ENCODE measurements around the gene PRSS58.

Gene PRSS58

DNA sequence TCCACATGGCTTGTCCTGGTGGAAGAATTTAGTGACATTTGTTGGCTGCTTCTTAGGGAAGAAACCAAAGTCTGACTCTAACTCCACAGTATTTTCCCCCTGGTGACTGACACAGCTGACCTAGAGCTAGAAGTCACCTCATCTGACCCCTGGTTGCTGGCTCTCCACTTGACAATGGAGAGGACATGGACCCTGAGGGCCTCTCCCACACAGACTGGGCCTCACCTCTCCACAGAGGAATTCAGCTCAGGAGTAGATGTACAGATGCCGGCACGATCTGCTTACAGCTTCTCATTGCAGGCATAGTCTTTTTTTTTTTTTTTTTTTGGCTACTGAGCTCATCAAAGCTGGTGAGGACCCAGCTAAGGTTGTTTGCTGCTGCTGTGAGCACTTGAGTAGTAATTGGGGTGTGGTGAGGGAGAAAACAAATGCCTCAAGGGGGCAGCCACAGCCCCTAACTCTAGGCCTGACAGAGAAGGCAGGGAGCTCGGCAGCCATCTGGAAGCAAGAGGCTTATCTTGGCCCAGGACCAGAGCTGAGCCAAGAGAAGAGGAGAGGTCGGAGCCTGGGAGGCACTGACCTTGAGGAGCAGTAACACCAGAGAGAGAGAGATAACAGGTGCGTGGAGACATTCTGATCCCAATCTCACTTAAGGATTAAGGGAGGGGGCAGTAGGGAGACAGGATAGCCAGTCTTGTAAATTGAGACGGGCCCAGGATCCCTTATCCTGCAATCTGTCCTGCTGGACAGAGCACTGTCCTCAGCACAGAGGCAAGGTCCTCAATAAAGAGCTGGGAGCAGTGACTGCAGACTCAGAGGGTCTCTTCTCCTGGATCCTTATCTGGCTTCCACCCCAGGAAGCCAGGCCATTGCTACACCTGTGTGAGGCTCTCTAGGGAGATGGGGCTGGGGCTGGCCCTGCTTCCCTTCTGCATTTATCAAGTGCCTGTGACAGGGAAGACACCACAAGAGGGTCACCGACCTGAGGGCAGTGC, 9.4 kb downstream of the PRSS58 start:
- ATAC-seq (ENCODE audit: insufficient read depth, low read depth), result no peak
- H3K9me3 ChIP-seq (ENCODE audit: insufficient read depth, low read length, severe bottlenecking), result no peaks in the 10 kb centered on the region

DNA sequence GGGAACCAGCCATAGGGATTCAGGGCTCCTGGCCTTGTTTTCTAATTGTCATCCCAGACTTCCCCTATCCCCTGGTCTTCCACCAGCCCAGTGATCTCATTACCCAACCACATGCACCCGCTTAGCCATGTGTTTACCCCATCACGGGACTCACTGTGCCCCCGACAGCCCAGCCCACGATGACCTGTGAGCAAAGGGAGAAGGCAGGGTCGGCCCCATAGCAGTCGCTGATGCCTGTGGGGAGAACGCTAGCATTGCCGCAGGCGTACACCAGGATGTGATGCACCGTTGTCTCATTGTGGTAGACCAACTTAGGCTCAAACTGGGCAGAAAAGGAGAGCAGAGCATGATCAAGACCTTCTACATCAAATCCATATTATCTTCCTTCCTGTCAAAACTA, 14.0 kb downstream of the PRSS58 start:
- H3K4me3 ChIP-seq (ENCODE audit: low read depth in 1 of 2, low read length in 2 of 2), result no peak overlapping the region
- H2AFZ ChIP-seq (ENCODE audit: low read depth, low read length), result no peak overlapping the region
- H3K27me3 ChIP-seq (ENCODE audit: insufficient read depth, low read length, poor library complexity), result no peaks in the 10 kb centered on the region
- DNase-seq (no peak), ATAC-seq (ENCODE audit: insufficient read depth, low read depth) (no peak)
- H3K27ac ChIP-seq (ENCODE audit: low read length), result no peak overlapping the region
- TF ChIP-seq, protein P1, sequence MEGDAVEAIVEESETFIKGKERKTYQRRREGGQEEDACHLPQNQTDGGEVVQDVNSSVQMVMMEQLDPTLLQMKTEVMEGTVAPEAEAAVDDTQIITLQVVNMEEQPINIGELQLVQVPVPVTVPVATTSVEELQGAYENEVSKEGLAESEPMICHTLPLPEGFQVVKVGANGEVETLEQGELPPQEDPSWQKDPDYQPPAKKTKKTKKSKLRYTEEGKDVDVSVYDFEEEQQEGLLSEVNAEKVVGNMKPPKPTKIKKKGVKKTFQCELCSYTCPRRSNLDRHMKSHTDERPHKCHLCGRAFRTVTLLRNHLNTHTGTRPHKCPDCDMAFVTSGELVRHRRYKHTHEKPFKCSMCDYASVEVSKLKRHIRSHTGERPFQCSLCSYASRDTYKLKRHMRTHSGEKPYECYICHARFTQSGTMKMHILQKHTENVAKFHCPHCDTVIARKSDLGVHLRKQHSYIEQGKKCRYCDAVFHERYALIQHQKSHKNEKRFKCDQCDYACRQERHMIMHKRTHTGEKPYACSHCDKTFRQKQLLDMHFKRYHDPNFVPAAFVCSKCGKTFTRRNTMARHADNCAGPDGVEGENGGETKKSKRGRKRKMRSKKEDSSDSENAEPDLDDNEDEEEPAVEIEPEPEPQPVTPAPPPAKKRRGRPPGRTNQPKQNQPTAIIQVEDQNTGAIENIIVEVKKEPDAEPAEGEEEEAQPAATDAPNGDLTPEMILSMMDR (IDR thresholded peaks at IDR 0.05; ENCODE audit: borderline replicate concordance, extremely low read depth, low read length, poor library complexity, severe bottlenecking), result no peak
- no peak for TF ChIP-seq EZH2 (IDR thresholded peaks at IDR 0.05; ENCODE audit: borderline replicate concordance, low read depth, low read length, severe bottlenecking)
- no peak overlapping the region for H3K9ac ChIP-seq (ENCODE audit: low read depth, low read length)
- H3K9me3 ChIP-seq (ENCODE audit: insufficient read depth, low read length, severe bottlenecking), result no peaks in the 10 kb centered on the region
- no peaks in the 10 kb centered on the region for H4K20me1 ChIP-seq (ENCODE audit: insufficient read depth, low read length)
- no peak overlapping the region for H3K4me2 ChIP-seq (ENCODE audit: insufficient read depth, low read length)
- no peaks in the 10 kb centered on the region for H3K4me1 ChIP-seq (ENCODE audit: insufficient read depth, low read length)
- H3K79me2 ChIP-seq (ENCODE audit: insufficient read depth, low read length), result no peaks in the 10 kb centered on the region
- H3K36me3 ChIP-seq (ENCODE audit: insufficient read depth, low read length), result no peaks in the 10 kb centered on the region

More for the DNA sequence above, 9.4 kb downstream of the PRSS58 start:
- DNase-seq, result no peak
- no peak overlapping the region for H3K27ac ChIP-seq (ENCODE audit: low read length)
- no peaks in the 10 kb centered on the region for H4K20me1 ChIP-seq (ENCODE audit: insufficient read depth, low read length)
- H3K79me2 ChIP-seq (ENCODE audit: insufficient read depth, low read length), result no peaks in the 10 kb centered on the region
- H2AFZ ChIP-seq (ENCODE audit: low read depth, low read length), result no peak overlapping the region
- H3K4me2 ChIP-seq (ENCODE audit: insufficient read depth, low read length), result no peak overlapping the region
- H3K27me3 ChIP-seq (ENCODE audit: insufficient read depth, low read length, poor library complexity), result no peaks in the 10 kb centered on the region
- no peaks in the 10 kb centered on the region for H3K4me1 ChIP-seq (ENCODE audit: insufficient read depth, low read length)
- TF ChIP-seq, protein P1 (IDR thresholded peaks at IDR 0.05; ENCODE audit: borderline replicate concordance, extremely low read depth, low read length, poor library complexity, severe bottlenecking), result no peak
- TF ChIP-seq EZH2 (IDR thresholded peaks at IDR 0.05; ENCODE audit: borderline replicate concordance, low read depth, low read length, severe bottlenecking), result no peak
- no peak overlapping the region for H3K4me3 ChIP-seq (ENCODE audit: low read depth in 1 of 2, low read length in 2 of 2)
- no peaks in the 10 kb centered on the region for H3K36me3 ChIP-seq (ENCODE audit: insufficient read depth, low read length)
- H3K9ac ChIP-seq (ENCODE audit: low read depth, low read length), result no peak overlapping the region

DNA sequence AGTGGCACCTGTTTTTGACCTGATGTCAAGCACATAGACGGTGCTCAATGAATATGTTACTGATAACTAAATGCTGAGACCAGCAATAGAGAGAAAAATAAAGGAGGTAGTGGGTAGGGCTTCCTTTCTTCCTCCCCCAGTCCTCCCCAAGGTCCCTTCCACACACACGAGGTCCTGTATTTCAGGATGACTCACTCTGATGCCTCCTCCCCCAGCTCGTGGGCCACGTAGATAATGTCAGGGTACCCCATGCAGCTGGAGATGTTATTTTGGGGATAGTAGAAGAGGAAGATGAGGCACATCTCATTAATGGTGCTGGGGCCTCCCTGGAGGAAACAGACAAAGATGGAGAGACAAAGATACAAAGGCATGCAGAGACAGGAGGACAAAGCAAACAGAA, 17.3 kb downstream of the PRSS58 start:
- Histone ChIP-seq H3K9ac (ENCODE audit: low read depth, low read length) (no peak overlapping the region), H2AFZ (ENCODE audit: low read depth, low read length) (no peak overlapping the region), H3K27me3 (ENCODE audit: insufficient read depth, low read length, poor library complexity) (no peaks in the 10 kb centered on the region), H3K9me3 (ENCODE audit: insufficient read depth, low read length, severe bottlenecking) (no peaks in the 10 kb centered on the region), H3K79me2 (ENCODE audit: insufficient read depth, low read length) (no peaks in the 10 kb centered on the region), H3K4me2 (ENCODE audit: insufficient read depth, low read length) (no peak overlapping the region), H3K4me3 (ENCODE audit: low read depth in 1 of 2, low read length in 2 of 2) (no peak overlapping the region), H3K4me1 (ENCODE audit: insufficient read depth, low read length) (no peaks in the 10 kb centered on the region), H3K27ac (ENCODE audit: low read length) (no peak overlapping the region), H4K20me1 (ENCODE audit: insufficient read depth, low read length) (no peaks in the 10 kb centered on the region), H3K36me3 (ENCODE audit: insufficient read depth, low read length) (no peaks in the 10 kb centered on the region)
- ATAC-seq (ENCODE audit: insufficient read depth, low read depth) (no peak), DNase-seq (no peak)
- TF ChIP-seq, protein P1 (IDR thresholded peaks at IDR 0.05; ENCODE audit: borderline replicate concordance, extremely low read depth, low read length, poor library complexity, severe bottlenecking), result no peak
- no peak for TF ChIP-seq EZH2 (IDR thresholded peaks at IDR 0.05; ENCODE audit: borderline replicate concordance, low read depth, low read length, severe bottlenecking)

Data from DND-41 (cell line).